Measurements from ENCODE around the gene CYP27C1.
"Not testable (repeated sequence)": the region's sequence is repeated elsewhere in the genome, so short reads cannot be mapped to it uniquely, and the experiment has no call there.

Gene CYP27C1

GRCh38 chr2:127220768-127221527, 849 bp upstream of the CYP27C1 start:
- no peak for DNase-seq (ENCODE audit: low spot score)

DNA sequence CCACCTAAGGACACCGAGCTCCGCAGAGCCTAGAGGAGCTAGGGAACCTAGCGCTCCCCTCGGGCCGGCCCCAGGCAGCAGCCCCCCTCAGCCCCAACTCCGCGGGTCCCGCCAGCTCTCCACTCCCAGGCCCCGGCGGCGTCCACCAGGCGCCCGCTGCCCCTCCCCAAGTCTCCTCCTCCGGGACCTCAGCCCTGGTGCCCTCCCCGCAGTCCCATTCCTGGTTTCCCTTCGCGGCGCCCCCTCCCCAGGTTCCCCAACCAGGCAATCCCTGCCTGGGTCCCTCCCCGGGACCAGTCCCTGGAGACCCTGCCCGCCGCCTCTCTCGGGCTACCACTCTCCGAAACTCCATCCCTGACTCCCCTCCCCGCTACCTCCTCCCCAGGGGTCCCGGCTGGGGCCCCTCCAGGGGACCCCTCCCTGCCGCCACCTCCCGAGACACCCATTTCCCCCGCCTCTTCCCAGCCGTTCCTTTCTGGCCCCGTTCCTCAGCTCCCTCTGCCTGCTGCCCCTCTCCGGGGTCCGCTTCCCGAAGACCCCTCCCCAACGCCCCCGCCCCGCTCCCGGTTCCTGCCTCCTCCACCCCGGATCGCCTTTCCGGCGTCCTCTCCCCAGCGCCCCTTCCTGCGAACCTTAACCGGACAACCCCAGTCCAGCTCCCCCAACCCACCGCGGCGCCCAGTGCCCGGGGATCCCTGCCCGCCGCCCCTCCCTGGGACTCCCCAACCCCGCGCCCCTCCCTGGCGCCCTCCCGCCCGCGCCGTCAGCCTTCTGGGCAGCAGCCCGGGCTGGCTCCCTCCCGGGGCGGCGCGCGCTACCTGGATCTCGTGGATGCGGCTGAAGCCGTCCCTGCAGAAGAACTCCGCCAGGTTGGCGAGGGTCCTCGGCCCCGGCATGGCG, 678 bp downstream of the CYP27C1 start:
- no peak for DNase-seq (ENCODE audit: low spot score)

DNA sequence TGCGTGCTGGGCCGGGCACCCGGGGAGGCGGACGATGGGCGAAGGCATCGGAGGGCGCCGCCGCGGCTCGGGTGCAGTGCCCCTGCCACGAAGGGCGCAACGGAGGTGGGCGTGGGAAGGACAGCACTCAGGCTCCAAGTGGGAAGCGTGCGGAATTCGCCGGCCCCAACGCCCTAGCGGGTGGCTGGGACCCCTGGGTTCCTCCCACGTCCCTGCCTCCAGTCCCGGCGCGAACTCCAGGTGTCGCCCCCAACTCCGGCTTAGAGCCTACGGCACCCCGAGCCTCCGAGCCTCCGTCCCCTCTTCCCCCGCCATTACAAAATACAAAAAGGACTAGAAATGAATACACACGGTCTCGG, 1.3 kb downstream of the CYP27C1 start:
- no peak for DNase-seq (ENCODE audit: low spot score)

GRCh38 chr2:127217470-127218325, 2.4 kb downstream of the CYP27C1 start:
- DNase-seq (ENCODE audit: low spot score), result no peak

DNA sequence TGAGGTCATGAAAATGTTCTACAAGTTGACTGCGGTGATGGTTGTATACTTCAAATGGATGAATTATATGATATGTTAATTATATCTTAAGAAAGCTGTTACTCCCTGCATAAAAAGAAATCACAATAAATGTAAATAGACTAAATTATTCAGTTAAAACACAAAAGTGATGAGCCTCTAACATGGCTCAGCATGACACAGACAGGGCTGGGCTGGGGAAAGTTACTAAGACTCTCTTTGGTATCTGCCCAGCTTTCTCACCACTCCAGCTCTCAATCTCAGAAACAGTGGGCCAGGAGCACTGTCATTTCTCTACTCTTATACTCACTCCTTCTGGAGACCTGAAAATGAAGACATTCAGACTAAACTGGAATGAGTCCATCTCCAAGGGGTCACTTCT, 3.5 kb downstream of the CYP27C1 start:
- DNase-seq (ENCODE audit: low spot score), result no peak

- DNase-seq (ENCODE audit: low spot score), result no peak
Observed at GRCh38 chr2:127216095-127216494, 4.0 kb downstream of the CYP27C1 start.

DNA sequence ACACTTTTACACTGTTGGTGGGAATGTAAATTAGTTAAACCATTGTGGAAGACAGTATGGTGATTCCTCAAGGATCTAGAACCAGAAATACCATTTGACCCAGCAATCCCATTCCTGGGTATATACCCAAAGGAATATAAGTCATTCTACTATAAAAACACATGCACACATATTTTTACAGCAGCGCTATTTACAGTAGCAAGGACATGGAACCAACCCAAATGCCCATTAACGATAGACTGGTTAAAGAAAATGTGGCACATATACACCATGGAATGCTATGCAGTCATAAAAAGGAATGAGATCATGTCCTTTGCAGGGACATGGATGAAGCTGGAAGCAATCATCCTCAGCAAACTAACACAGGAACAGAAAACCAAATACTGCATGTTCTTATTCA, 5.9 kb downstream of the CYP27C1 start:
- not testable (repeated sequence) for DNase-seq (ENCODE audit: low spot score)

DNA sequence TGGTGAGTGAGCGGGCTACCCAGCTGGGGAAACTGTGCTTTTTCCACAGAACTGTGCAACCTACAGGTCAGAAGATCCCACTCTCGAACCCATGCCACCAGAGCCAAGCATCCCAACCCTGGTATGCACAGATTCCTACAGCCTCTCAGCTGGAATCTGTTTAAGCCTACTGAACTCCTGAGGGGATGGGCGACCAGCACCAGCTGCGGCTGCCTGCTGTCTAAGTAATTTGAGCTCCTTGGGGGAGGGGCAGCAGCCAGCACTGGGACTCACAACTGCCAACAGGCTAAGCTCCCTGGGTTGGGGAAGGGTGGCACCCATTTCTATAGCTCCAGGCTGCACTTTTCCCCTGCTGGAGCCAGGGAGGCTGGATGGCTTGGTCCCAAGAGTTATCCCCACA, 11.8 kb downstream of the CYP27C1 start:
- no peak for DNase-seq (ENCODE audit: low spot score)

DNA sequence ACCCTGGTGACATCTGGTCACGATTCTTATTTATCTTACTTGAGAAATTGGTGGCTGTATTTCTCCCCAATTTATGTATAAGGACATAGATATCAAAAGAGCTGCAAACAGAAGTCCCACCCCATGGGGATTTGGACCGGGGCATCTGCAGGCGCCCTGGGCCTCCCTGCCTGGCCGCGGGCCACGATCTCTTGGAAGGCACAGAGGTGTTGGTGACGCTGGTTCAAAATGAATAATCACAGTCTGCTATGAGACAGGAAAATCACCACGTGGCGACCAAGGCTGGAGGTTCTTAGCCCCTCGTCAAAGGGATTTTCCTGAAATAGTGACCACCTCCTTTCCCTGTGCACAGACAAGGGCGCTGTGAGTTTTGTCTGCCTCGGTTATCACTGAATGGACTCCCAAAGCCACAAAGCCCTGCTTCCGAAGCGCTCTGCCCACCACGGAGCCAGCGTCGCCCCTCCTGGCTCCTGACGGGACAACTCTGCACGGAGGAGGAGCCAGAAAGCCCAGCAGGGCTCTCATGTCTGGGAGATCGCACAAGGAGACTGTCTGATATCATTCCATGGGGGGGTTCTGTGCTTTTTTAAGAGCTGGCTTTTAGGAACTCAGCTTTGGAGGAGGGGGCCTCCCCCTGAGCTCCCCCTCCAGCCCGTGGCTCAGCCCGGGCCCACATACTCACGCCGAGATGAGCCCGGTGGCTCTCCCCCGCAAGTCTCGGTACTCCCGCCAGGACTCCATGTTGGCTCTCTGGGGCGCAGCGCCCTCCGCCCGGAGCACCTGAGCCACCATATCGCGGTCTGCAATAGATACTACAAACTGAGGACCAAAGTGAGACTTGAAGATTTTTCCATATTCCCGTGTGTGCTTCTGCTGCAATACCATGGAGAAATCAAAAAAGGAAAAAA, 14.6 kb downstream of the CYP27C1 start:
- DNase-seq (ENCODE audit: low spot score), result no peak

DNA sequence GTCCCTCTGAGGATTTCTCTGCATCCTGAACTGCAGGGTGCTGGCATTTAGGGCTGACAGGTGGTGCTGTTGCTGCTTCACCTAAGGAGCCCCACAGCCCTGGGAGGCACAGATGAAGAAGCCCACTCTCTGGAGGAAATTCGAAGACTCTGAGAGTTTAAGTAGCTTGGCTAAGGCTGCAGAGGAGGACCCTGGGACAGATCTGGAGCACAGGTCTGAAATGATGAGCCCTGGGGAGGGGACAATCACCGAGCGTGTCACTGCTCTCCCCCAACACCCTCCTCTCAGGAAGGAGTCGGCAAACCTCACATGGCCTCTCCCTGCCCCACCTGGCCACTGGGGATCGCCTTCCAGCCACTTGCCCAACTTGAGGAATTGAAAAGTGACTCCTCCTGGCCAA, 18.6 kb downstream of the CYP27C1 start:
- no peak for DNase-seq (ENCODE audit: low spot score)

- no peak for DNase-seq (ENCODE audit: low spot score)
Observed at GRCh38 chr2:127200962-127201361, 19.1 kb downstream of the CYP27C1 start.

DNA sequence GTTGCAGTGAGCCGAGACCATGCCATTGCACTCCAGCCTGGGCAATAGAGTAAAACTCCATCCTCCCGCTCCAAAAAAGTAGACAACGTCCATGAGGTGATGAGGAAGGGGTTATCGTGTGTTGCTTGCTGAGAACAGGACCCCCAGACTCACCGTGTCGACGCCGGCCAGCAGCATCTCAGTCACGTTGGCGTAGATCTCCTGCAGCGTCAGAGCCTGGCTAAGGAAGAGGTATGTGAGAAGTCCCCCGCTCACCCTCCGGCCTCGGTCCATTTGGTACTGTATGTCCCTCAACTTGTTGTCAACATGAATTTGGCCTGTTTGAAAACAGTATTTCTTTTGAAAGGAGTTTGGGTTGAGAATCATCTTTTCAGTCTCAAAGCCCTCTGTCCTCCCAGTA, 20.9 kb downstream of the CYP27C1 start:
- DNase-seq (ENCODE audit: low spot score), result no peak

DNA sequence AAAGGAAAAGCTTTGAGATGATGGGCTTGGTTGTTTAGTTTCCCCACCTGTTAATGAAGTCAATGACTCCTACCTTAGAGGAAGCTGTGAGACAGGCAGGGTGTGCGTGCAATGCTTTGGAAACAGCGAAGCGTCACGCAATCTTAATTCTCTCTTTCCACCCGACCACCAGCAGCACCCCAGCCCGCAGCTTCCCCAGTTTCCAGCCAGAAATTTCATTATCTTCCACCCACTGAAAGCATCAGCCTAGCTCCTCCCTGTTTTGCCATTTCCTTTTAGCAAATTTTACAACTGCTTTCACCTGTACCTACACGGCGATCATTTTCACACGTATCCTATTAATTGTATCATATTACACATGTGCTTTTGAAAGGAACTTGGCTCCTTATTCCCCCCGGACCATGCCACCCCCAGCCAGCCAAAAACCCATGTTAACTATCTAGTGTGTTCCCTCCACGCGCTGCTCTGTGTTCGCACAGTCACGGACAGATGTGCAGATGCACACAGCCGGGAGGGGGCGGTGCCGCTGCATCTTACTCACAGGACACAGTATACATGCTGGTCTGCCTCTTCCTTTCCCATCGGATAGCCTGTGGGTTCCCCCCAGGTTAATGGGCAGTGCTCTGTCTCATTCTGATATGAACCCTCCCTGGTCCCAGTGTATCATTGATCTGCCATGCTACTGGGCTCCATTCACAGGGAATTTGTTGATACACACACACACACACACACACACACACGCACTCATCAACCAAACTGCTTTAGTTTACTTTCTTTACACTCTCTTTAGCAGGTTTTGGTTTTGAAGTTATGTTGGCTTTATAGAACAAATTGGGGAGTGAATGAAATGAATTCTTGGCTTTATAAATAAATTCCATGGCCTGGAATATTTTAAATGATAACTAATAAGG, 22.4 kb downstream of the CYP27C1 start:
- peak; percentile 33 for DNase-seq (ENCODE audit: low spot score)

GRCh38 chr2:127196998-127197397, 23.1 kb downstream of the CYP27C1 start:
- no peak for DNase-seq (ENCODE audit: low spot score)

DNA sequence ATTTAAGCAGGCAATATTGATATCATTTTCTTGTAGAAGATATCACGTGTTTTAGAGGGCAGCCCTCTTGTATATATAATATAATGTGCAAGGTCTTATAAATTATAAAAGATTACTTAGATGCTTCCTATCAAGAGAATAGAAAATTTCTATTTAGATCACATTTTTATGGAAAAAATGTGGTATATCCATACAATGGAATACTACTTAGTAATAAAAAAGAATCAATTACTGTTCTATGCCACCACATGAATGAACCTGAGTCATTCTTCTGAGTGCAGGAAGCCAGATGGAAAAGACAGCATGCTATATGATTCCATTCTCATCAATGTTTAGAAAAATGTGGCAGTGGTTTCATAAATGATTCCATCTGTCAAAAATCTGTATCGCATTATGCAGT, 23.6 kb downstream of the CYP27C1 start:
- DNase-seq (ENCODE audit: low spot score), result no peak

GRCh38 chr2:127195140-127196074, 24.7 kb downstream of the CYP27C1 start:
- no peak for DNase-seq (ENCODE audit: low spot score)

GRCh38 chr2:127194447-127194846, 25.7 kb downstream of the CYP27C1 start:
- no peak for DNase-seq (ENCODE audit: low spot score)

GRCh38 chr2:127193967-127194280, 26.2 kb downstream of the CYP27C1 start:
- no peak for DNase-seq (ENCODE audit: low spot score)
